ENCODE data around the gene SNX18.
"Not testable (repeated sequence)": the region's sequence is repeated elsewhere in the genome, so short reads cannot be mapped to it uniquely, and the experiment has no call there.

The SNX18 gene

DNA sequence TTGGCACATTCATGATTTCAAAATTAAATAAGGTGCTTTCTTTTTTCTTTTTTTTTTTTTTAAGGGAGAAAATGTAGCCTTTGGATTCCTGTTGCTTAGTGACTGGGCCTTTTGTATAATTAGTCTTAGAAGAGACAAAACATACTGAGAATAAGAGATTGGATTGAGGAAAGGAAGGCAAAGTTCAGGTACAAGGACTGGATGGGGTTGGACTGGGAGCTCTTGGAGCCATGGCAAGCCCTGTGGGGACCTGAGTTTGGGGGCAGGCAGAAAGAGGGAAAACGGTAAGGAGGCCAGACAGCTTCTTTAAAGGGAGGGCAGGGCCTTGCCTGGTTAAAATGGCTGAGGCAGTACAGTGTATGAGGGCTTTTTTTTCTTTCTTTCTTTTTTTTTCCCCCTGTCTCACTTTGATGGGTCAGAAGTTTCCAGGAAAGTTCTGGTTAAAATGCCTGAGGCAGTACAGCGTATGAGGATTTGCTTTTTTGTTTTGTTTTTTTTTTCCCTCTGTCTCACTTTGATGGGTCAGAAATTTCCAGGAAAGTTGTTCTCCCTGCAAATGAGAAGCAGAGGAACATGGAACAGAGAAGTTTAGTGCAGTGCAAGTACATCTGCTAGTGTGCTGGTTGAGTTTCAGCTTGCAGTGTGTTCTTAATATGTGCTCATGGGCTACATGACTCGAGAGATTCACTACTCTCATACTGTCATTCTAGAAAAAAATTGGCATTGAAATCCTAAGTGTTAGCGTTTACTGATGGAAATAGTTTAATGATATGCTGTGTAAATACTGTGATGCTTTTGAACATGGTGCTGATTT lies 16.8 kb downstream of the SNX18 start:
- Histone ChIP-seq H3K9me3 (ENCODE audit: control insufficient read depth, insufficient read depth, low read depth, low read length) (no peaks in the 10 kb centered on the region), H3K4me1 (ENCODE audit: control insufficient read depth, insufficient read depth, low read length) (peaks cover 3% of the 10 kb centered on the region; the same call in 1 of the 2 replicates), H3K4me3 (ENCODE audit: low read depth, low read length) (no peak overlapping the region), H3K36me3 (ENCODE audit: control insufficient read depth in 2 of 2, insufficient read depth in 1 of 2, low read length in 2 of 2) (no peaks in the 10 kb centered on the region), H3K27ac (ENCODE audit: extremely low read depth, low read depth, low read length) (no peak overlapping the region)
- ChIA-PET CTCF (no interaction called here), POLR2A (no interaction called here)
- TF ChIP-seq ZNF560 (tag by site-specific recombination; IDR thresholded peaks at IDR 0.05; ENCODE audit: borderline replicate concordance) (no peak), PRDM1 (tag by site-specific recombination; IDR thresholded peaks at IDR 0.05) (0 out of 2 replicates have a peak, but pooled peaks have one; percentile 19)

DNA sequence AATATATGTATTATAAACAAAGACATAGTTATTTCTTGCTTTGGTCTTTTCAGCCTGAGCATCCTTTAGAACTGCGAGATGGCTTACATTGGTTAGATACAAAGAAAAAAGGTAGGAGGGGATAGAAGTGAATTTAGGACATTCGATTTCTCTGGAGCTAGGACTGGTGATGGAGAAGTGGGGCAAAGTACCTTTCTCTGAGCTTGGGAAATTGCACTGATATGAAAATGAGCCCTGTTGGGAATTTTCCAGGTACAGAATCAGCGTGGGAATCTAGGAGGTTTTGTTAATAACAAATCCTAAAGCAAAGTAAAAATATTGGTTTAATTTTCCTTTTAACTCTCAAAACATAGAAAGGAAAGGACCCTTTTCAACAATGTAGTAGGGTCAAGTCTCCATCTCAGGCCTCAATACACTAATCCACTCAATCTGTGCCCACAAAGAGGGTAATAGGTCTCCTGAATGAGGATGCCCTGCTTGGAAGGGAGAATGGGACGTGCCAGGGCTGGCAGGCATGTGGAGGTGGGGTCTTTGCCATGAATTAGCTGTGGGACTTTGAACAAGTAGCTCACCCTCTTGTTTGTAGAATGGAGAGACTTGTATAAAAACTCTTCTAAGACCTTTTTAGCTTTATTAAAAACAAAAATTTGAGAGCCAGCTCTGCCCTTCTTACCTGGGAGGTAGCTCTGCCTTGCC lies 17.7 kb downstream of the SNX18 start:
- Histone ChIP-seq H3K4me1 (ENCODE audit: control insufficient read depth, insufficient read depth, low read length) (peaks cover 3% of the 10 kb centered on the region; the same call in 1 of the 2 replicates), H3K4me3 (ENCODE audit: low read depth, low read length) (no peak overlapping the region), H3K36me3 (ENCODE audit: control insufficient read depth in 2 of 2, insufficient read depth in 1 of 2, low read length in 2 of 2) (no peaks in the 10 kb centered on the region), H3K27ac (ENCODE audit: extremely low read depth, low read depth, low read length) (no peak overlapping the region), H3K9me3 (ENCODE audit: control insufficient read depth, insufficient read depth, low read depth, low read length) (no peaks in the 10 kb centered on the region)
- CTCF ChIA-PET, result interaction anchor here (0.7 kb wide), 1 partner anchor 80 kb away, joined by 3 read pairs; no protein-coding TSS in a partner anchor
- TF ChIP-seq, protein P1, sequence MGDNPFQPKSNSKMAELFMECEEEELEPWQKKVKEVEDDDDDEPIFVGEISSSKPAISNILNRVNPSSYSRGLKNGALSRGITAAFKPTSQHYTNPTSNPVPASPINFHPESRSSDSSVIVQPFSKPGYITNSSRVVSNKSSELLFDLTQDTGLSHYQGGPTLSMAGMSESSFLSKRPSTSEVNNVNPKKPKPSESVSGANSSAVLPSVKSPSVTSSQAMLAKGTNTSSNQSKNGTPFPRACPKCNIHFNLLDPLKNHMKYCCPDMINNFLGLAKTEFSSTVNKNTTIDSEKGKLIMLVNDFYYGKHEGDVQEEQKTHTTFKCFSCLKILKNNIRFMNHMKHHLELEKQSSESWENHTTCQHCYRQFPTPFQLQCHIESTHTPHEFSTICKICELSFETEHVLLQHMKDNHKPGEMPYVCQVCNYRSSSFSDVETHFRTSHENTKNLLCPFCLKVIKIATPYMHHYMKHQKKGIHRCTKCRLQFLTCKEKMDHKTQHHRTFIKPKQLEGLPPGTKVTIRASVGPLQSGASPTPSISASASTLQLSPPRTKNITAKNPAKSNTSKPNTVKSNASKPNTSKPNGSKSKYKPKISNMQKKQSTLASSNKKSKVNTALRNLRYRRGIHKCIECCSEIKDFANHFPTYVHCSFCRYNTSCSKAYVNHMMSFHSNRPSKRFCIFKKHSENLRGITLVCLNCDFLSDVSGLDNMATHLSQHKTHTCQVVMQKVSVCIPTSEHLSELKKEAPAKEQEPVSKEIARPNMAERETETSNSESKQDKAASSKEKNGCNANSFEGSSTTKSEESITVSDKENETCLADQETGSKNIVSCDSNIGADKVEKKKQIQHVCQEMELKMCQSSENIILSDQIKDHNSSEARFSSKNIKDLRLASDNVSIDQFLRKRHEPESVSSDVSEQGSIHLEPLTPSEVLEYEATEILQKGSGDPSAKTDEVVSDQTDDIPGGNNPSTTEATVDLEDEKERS (tag by site-specific recombination; IDR thresholded peaks at IDR 0.05), result no peak
- TF ChIP-seq, protein P2, sequence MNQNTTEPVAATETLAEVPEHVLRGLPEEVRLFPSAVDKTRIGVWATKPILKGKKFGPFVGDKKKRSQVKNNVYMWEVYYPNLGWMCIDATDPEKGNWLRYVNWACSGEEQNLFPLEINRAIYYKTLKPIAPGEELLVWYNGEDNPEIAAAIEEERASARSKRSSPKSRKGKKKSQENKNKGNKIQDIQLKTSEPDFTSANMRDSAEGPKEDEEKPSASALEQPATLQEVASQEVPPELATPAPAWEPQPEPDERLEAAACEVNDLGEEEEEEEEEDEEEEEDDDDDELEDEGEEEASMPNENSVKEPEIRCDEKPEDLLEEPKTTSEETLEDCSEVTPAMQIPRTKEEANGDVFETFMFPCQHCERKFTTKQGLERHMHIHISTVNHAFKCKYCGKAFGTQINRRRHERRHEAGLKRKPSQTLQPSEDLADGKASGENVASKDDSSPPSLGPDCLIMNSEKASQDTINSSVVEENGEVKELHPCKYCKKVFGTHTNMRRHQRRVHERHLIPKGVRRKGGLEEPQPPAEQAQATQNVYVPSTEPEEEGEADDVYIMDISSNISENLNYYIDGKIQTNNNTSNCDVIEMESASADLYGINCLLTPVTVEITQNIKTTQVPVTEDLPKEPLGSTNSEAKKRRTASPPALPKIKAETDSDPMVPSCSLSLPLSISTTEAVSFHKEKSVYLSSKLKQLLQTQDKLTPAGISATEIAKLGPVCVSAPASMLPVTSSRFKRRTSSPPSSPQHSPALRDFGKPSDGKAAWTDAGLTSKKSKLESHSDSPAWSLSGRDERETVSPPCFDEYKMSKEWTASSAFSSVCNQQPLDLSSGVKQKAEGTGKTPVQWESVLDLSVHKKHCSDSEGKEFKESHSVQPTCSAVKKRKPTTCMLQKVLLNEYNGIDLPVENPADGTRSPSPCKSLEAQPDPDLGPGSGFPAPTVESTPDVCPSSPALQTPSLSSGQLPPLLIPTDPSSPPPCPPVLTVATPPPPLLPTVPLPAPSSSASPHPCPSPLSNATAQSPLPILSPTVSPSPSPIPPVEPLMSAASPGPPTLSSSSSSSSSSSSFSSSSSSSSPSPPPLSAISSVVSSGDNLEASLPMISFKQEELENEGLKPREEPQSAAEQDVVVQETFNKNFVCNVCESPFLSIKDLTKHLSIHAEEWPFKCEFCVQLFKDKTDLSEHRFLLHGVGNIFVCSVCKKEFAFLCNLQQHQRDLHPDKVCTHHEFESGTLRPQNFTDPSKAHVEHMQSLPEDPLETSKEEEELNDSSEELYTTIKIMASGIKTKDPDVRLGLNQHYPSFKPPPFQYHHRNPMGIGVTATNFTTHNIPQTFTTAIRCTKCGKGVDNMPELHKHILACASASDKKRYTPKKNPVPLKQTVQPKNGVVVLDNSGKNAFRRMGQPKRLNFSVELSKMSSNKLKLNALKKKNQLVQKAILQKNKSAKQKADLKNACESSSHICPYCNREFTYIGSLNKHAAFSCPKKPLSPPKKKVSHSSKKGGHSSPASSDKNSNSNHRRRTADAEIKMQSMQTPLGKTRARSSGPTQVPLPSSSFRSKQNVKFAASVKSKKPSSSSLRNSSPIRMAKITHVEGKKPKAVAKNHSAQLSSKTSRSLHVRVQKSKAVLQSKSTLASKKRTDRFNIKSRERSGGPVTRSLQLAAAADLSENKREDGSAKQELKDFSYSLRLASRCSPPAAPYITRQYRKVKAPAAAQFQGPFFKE (tag by site-specific recombination; IDR thresholded peaks at IDR 0.05; ENCODE audit: borderline replicate concordance), result no peak
- TF ChIP-seq ZNF747 (tag by site-specific recombination; IDR thresholded peaks at IDR 0.05), result no peak
- TF ChIP-seq ZNF561 (tag by site-specific recombination; IDR thresholded peaks at IDR 0.05; ENCODE audit: borderline replicate concordance), result no peak
- 0 out of 2 replicates have a peak, but pooled peaks have one; percentile 4 for TF ChIP-seq PRDM1 (tag by site-specific recombination; IDR thresholded peaks at IDR 0.05)
- POLR2A ChIA-PET, result no interaction called here

DNA sequence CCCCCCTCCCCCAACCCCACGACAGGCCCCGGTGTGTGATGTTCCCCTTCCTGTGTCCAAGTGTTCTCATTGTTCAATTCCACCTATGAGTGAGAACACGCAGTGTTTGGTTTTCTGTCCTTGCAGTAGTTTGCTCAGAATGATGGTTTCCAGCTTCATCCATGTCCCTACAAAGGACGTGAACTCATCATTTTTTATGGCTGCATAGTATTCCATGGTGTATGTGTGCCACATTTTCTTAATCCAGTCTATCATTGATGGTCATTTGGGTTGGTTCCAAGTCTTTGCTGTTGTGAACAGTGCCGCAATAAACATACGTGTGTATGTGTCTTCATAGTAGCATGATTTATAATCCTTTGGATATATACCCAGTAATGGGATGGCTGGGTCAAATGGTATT lies 18.8 kb downstream of the SNX18 start:
- CTCF ChIA-PET, result interaction anchor here (0.6 kb wide), 1 partner anchor 10 kb away, joined by 3 read pairs; no protein-coding TSS in a partner anchor
- H3K4me3 ChIP-seq (ENCODE audit: low read depth, low read length); POLR2A ChIA-PET; H3K9me3 ChIP-seq (ENCODE audit: control insufficient read depth, insufficient read depth, low read depth, low read length); H3K4me1 ChIP-seq (ENCODE audit: control insufficient read depth, insufficient read depth, low read length); H3K27ac ChIP-seq (ENCODE audit: extremely low read depth, low read depth, low read length); H3K36me3 ChIP-seq (ENCODE audit: control insufficient read depth in 2 of 2, insufficient read depth in 1 of 2, low read length in 2 of 2): not testable (repeated sequence)
- TF ChIP-seq, protein P1 (tag by site-specific recombination; IDR thresholded peaks at IDR 0.05), result 0 out of 2 replicates have a peak, but pooled peaks have one; percentile 53
- peak; percentile 92 for TF ChIP-seq ZNF146 (tag by site-specific recombination; IDR thresholded peaks at IDR 0.05)
